ENCODE results near the gene IMPACT.

The IMPACT gene

GRCh38 chr18:24417480-24417879, 9.0 kb upstream of the IMPACT start:
- no peaks in the 10 kb centered on the region for H3K9me3 ChIP-seq (ENCODE audit: control insufficient read depth, insufficient read depth, low read length)
- no peak overlapping the region for H3K4me2 ChIP-seq (ENCODE audit: low read length)
- H3K4me1 ChIP-seq (ENCODE audit: control insufficient read depth, low read length) = no peaks in the 10 kb centered on the region
- H3K9me2 ChIP-seq (replicated peaks; ENCODE audit: control insufficient read depth, low read length) = no peaks in the 10 kb centered on the region
- no peaks in the 10 kb centered on the region for H3K79me2 ChIP-seq (ENCODE audit: control insufficient read depth, low read length)
- no peak overlapping the region for H3K4me3 ChIP-seq (ENCODE audit: low read length)
- H3K36me3 ChIP-seq (ENCODE audit: control insufficient read depth, low read length) = no peaks in the 10 kb centered on the region
- TF ChIP-seq EZH2phosphoT487 (IDR thresholded peaks at IDR 0.05; ENCODE audit: borderline replicate concordance, low read length) (no peak), CTCF (IDR thresholded peaks at IDR 0.05; ENCODE audit: low read depth, low read length, poor library complexity, severe bottlenecking) (no peak)
- no peak overlapping the region for H3K27ac ChIP-seq (ENCODE audit: low read depth, low read length)
- peaks cover 2% of the 10 kb centered on the region; the same call in 1 of the 2 replicates for H3K27me3 ChIP-seq (ENCODE audit: control insufficient read depth, low read length)
- no peaks in the 10 kb centered on the region for H3F3A ChIP-seq (ENCODE audit: control insufficient read depth, insufficient read depth)
- no peaks in the 10 kb centered on the region for H4K20me1 ChIP-seq (ENCODE audit: control insufficient read depth, insufficient read depth, low read depth, low read length)

GRCh38 chr18:24420551-24420950, 5.9 kb upstream of the IMPACT start:
- H4K20me1 ChIP-seq (ENCODE audit: control insufficient read depth, insufficient read depth, low read depth, low read length) = no peaks in the 10 kb centered on the region
- no peaks in the 10 kb centered on the region for H3F3A ChIP-seq (ENCODE audit: control insufficient read depth, insufficient read depth)
- TF ChIP-seq EZH2phosphoT487 (IDR thresholded peaks at IDR 0.05; ENCODE audit: borderline replicate concordance, low read length) = no peak
- TF ChIP-seq CTCF (IDR thresholded peaks at IDR 0.05; ENCODE audit: low read depth, low read length, poor library complexity, severe bottlenecking) = no peak
- no peaks in the 10 kb centered on the region for H3K4me1 ChIP-seq (ENCODE audit: control insufficient read depth, low read length)
- no peak overlapping the region for H3K4me3 ChIP-seq (ENCODE audit: low read length)
- no peaks in the 10 kb centered on the region for H3K79me2 ChIP-seq (ENCODE audit: control insufficient read depth, low read length)
- no peaks in the 10 kb centered on the region for H3K9me2 ChIP-seq (replicated peaks; ENCODE audit: control insufficient read depth, low read length)
- no peaks in the 10 kb centered on the region for H3K9me3 ChIP-seq (ENCODE audit: control insufficient read depth, insufficient read depth, low read length)
- no peaks in the 10 kb centered on the region for H3K36me3 ChIP-seq (ENCODE audit: control insufficient read depth, low read length)
- H3K27me3 ChIP-seq (ENCODE audit: control insufficient read depth, low read length) = peaks cover 2% of the 10 kb centered on the region; the same call in 1 of the 2 replicates
- no peak overlapping the region for H3K27ac ChIP-seq (ENCODE audit: low read depth, low read length)
- H3K4me2 ChIP-seq (ENCODE audit: low read length) = no peak overlapping the region

GRCh38 chr18:24421831-24422230, 4.6 kb upstream of the IMPACT start:
- no peaks in the 10 kb centered on the region for H3K79me2 ChIP-seq (ENCODE audit: control insufficient read depth, low read length)
- TF ChIP-seq EZH2phosphoT487 (IDR thresholded peaks at IDR 0.05; ENCODE audit: borderline replicate concordance, low read length) (no peak), CTCF (IDR thresholded peaks at IDR 0.05; ENCODE audit: low read depth, low read length, poor library complexity, severe bottlenecking) (no peak)
- no peaks in the 10 kb centered on the region; the same call in 1 of the 2 replicates for H3K9me3 ChIP-seq (ENCODE audit: control insufficient read depth, insufficient read depth, low read length)
- no peak overlapping the region for H3K27ac ChIP-seq (ENCODE audit: low read depth, low read length)
- peaks cover 5% of the 10 kb centered on the region; the same call in 1 of the 2 replicates for H3K27me3 ChIP-seq (ENCODE audit: control insufficient read depth, low read length)
- no peak overlapping the region for H3K4me2 ChIP-seq (ENCODE audit: low read length)
- no peaks in the 10 kb centered on the region for H3K36me3 ChIP-seq (ENCODE audit: control insufficient read depth, low read length)
- H4K20me1 ChIP-seq (ENCODE audit: control insufficient read depth, insufficient read depth, low read depth, low read length) = no peaks in the 10 kb centered on the region
- no peak overlapping the region for H3K4me3 ChIP-seq (ENCODE audit: low read length)
- no peaks in the 10 kb centered on the region for H3F3A ChIP-seq (ENCODE audit: control insufficient read depth, insufficient read depth)
- no peaks in the 10 kb centered on the region for H3K9me2 ChIP-seq (replicated peaks; ENCODE audit: control insufficient read depth, low read length)
- peaks cover 6% of the 10 kb centered on the region for H3K4me1 ChIP-seq (ENCODE audit: control insufficient read depth, low read length)

Data from DOHH2 (cell line).